ENCODE measurements around the gene HTR2B. TPM values are rescaled to one million over a fixed set of nuclear protein-coding genes. Genes with fewer than 3 reads are reported as not detected.

Gene HTR2B
- total RNA-seq, 2 experiments from 2014 or later: not detected

Other genes starting within 250 kb of the HTR2B start
- 10 to 100 TPM; 18.8 to 21.5 TPM for gene GPR55, start 199.8 kb downstream of the HTR2B start, total RNA-seq
- not detected for gene SPATA3, start 128.9 kb downstream of the HTR2B start, total RNA-seq
- under 1 TPM; 0.47 to 0.48 TPM for gene C2orf72, start 87.5 kb downstream of the HTR2B start, total RNA-seq
- gene PSMD1, start 68.2 kb downstream of the HTR2B start, total RNA-seq: 10 to 100 TPM; 64.0 to 65.4 TPM
- gene ARMC9, start 73.6 kb upstream of the HTR2B start, total RNA-seq: 1 to 10 TPM; 2.0 to 2.5 TPM